Common myeloid progenitor, CD34-positive (primary cell): ENCODE results near the gene PDE10A.
"Not testable (repeated sequence)": the region's sequence is repeated elsewhere in the genome, so short reads cannot be mapped to it uniquely, and the experiment has no call there.

Experiments used
- CTCF ChIA-PET: fragments of 350-600 bp; sonication (Branson Sonifier 250); formaldehyde crosslinking; loops from one replicate; lab custom pipeline; 2021; ENCODE audit warnings: antibody characterized with exemption; lab: Charles Lee
- POLR2A ChIA-PET: fragments of 350-600 bp; sonication (Branson Sonifier 250); formaldehyde crosslinking; loops from one replicate; lab custom pipeline; 2021; ENCODE audit warnings: antibody characterized with exemption; lab: Charles Lee
- DNase-seq, 3 donors: peaks; one replicate each; pipeline versions ENCODE4 v3.0.0 to v3.0.0-alpha.2; 2013
- H3K27ac ChIP-seq, 2 experiments: 1 replicate in 1 of 2; 2 replicates in 1 of 2; pipeline ENCODE4 v1.7.0; 2013; ENCODE audit warnings: inconsistent platforms in 2 of 2, low read length in 2 of 2, mild to moderate bottlenecking in 2 of 2, low read depth in 1 of 2, moderate library complexity in 1 of 2; ENCODE audit not compliant: severe bottlenecking in 2 of 2, insufficient read depth in 1 of 2, poor library complexity in 1 of 2
- H3K27me3 ChIP-seq, 5 experiments: replicated peaks in 2 of 5; 1 replicate in 3 of 5; 2 replicates in 2 of 5; pipeline versions ENCODE4 v1.6.1 to v1.7.0; 2013; ENCODE audit warnings: low read length in 4 of 5, mild to moderate bottlenecking in 2 of 5, moderate library complexity in 2 of 5, inconsistent platforms in 1 of 5; ENCODE audit not compliant: insufficient read depth in 5 of 5, control insufficient read depth in 4 of 5
- H3K36me3 ChIP-seq, 4 experiments: 1 replicate in 2 of 4; 2 replicates in 2 of 4; pipeline versions ENCODE4 v1.6.1 to v1.7.0; 2013; ENCODE audit warnings: low read length in 3 of 4, control low read depth in 1 of 4, mild to moderate bottlenecking in 1 of 4; ENCODE audit not compliant: control insufficient read depth in 4 of 4, insufficient read depth in 4 of 4
- H3K4me1 ChIP-seq, 4 experiments: 1 replicate in 3 of 4; 2 replicates in 1 of 4; pipeline versions ENCODE4 v1.6.1 to v1.7.1; 2013; ENCODE audit warnings: low read length in 3 of 4, mild to moderate bottlenecking in 3 of 4, control low read depth in 1 of 4, inconsistent platforms in 1 of 4, moderate library complexity in 1 of 4; ENCODE audit not compliant: control insufficient read depth in 4 of 4, insufficient read depth in 4 of 4; ENCODE audit errors: control extremely low read depth in 1 of 4
- H3K4me3 ChIP-seq, 7 experiments: 1 replicate in 4 of 7; 2 replicates in 3 of 7; pipeline versions ENCODE4 v1.5.1 to v1.7.0; 2013; ENCODE audit warnings: mild to moderate bottlenecking in 7 of 7, low read length in 6 of 7, moderate library complexity in 6 of 7, inconsistent platforms in 2 of 7, low read depth in 2 of 7, control low read depth in 1 of 7; ENCODE audit not compliant: insufficient read depth in 4 of 7, control insufficient read depth in 1 of 7; ENCODE audit errors: extremely low read depth in 1 of 7
- H3K9me3 ChIP-seq, 5 experiments: 1 replicate in 4 of 5; 2 replicates in 1 of 5; pipeline versions ENCODE4 v1.6.1 to v1.7.1; 2013; ENCODE audit warnings: low read length in 4 of 5, mild to moderate bottlenecking in 2 of 5, inconsistent platforms in 1 of 5, low read depth in 1 of 5, moderate library complexity in 1 of 5; ENCODE audit not compliant: control insufficient read depth in 4 of 5, insufficient read depth in 2 of 5; ENCODE audit errors: control extremely low read depth in 1 of 5
- WGBS: methylation state at CpG from one replicate; pipeline ENCODE4 v1.1.5; 2013; ENCODE audit not compliant: insufficient coverage; 5-methylcytosine and 5-hydroxymethylcytosine counted together

PDE10A gene

GRCh38 chr6:165568326-165568725 lies 94.7 kb downstream of the PDE10A start:
- 8% methylated on average over 2 of the region's 2 CpGs for WGBS
- no peaks in the 10 kb centered on the region for H3K36me3 ChIP-seq
- H3K4me3 ChIP-seq = no peak overlapping the region
- H3K27me3 ChIP-seq = no peaks in the 10 kb centered on the region
- no peak for DNase-seq
- CTCF ChIA-PET = no interaction called here
- H3K9me3 ChIP-seq = no peaks in the 10 kb centered on the region
- POLR2A ChIA-PET = no interaction called here
- no peak overlapping the region for H3K27ac ChIP-seq
- peaks cover 0 to 15% (median 4%) of the 10 kb centered on the region in 4 experiments for H3K4me1 ChIP-seq

GRCh38 chr6:165566088-165566828 lies 96.8 kb downstream of the PDE10A start:
- Histone ChIP-seq H3K4me1 (peaks cover 0 to 8% (median 0%) of the 10 kb centered on the region in 4 experiments), H3K27ac (no peak overlapping the region), H3K36me3 (no peaks in the 10 kb centered on the region), H3K4me3 (no peak overlapping the region), H3K9me3 (no peaks in the 10 kb centered on the region), H3K27me3 (no peaks in the 10 kb centered on the region)
- CTCF ChIA-PET = no interaction called here
- WGBS = 92% methylated on average over 4 of the region's 5 CpGs
- no peak for DNase-seq
- POLR2A ChIA-PET = no interaction called here

- no peaks in the 10 kb centered on the region for H3K4me1 ChIP-seq
- POLR2A ChIA-PET = interaction anchor here (0.6 kb wide), 1 partner anchor 23 kb away, joined by 3 read pairs; no protein-coding TSS in a partner anchor
These were observed 100.5 kb downstream of the PDE10A start for GRCh38 chr6:165562421-165563090.

GRCh38 chr6:165559632-165560031 lies 103.4 kb downstream of the PDE10A start:
- WGBS = 98% methylated on average over 7 of the region's 7 CpGs
- POLR2A ChIA-PET = no interaction called here
- H3K27me3 ChIP-seq = no peaks in the 10 kb centered on the region

More at GRCh38 chr6:165562421-165563090, 100.5 kb downstream of the PDE10A start:
- H3K27me3 ChIP-seq = no peaks in the 10 kb centered on the region
- 96% methylated on average over 5 of the region's 7 CpGs for WGBS
- no peaks in the 10 kb centered on the region for H3K36me3 ChIP-seq
- H3K27ac ChIP-seq = no peak overlapping the region
- CTCF ChIA-PET = interaction anchor here (0.7 to 1.0 kb wide), 2 partner anchors 17 to 1301 kb away, joined by 3 read pairs; no protein-coding TSS in a partner anchor
- no peak overlapping the region for H3K4me3 ChIP-seq
- DNase-seq = no peak
- peaks cover 0 to 8% (median 0%) of the 10 kb centered on the region in 5 experiments for H3K9me3 ChIP-seq

GRCh38 chr6:165558097-165558496 lies 104.9 kb downstream of the PDE10A start:
- H3K4me3 ChIP-seq, H3K27ac ChIP-seq, CTCF ChIA-PET, DNase-seq, H3K36me3 ChIP-seq, H3K27me3 ChIP-seq, H3K4me1 ChIP-seq, POLR2A ChIA-PET: not testable (repeated sequence)
- H3K9me3 ChIP-seq = peaks cover 0 to 10% (median 0%) of the 10 kb centered on the region in 5 experiments
- no CpG with 5 or more reads among the region's 6 CpGs for WGBS

More at GRCh38 chr6:165559632-165560031, 103.4 kb downstream of the PDE10A start:
- Histone ChIP-seq H3K4me1 (no peaks in the 10 kb centered on the region), H3K4me3 (no peak overlapping the region), H3K9me3 (peaks cover 0 to 10% (median 0%) of the 10 kb centered on the region in 5 experiments), H3K27ac (no peak overlapping the region), H3K36me3 (no peaks in the 10 kb centered on the region)
- CTCF ChIA-PET = no interaction called here
- DNase-seq = no peak

GRCh38 chr6:165557674-165558073 lies 105.4 kb downstream of the PDE10A start:
- DNase-seq = no peak
- H3K4me3 ChIP-seq = no peak overlapping the region
- CTCF ChIA-PET = no interaction called here
- H3K4me1 ChIP-seq = no peaks in the 10 kb centered on the region
- H3K27me3 ChIP-seq = no peaks in the 10 kb centered on the region
- POLR2A ChIA-PET = no interaction called here
- peaks cover 0 to 10% (median 0%) of the 10 kb centered on the region in 5 experiments for H3K9me3 ChIP-seq
- WGBS = 100% methylated on average over 4 of the region's 6 CpGs
- no peaks in the 10 kb centered on the region for H3K36me3 ChIP-seq
- H3K27ac ChIP-seq = no peak overlapping the region
